Coronary artery (tissue), 2 donors: ENCODE data around the gene SORCS3.

ENCODE experiments used
- DNase-seq: peaks from one replicate; pipeline ENCODE4 v3.0.0-alpha.2; 2017; ENCODE audit warnings: low spot score
- H3K27ac ChIP-seq, 2 donors: fragments of 200-600 bp; sonication (generic); one replicate each; pipeline ENCODE4 v1.5.1; 2016 to 2019
- H3K4me3 ChIP-seq: fragments of 200-600 bp; sonication (generic); 2 replicates; pipeline ENCODE4 v1.5.1; 2016; ENCODE audit warnings: mild to moderate bottlenecking, moderate library complexity
- CTCF ChIP-seq: fragments of 200-600 bp; sonication (generic); IDR thresholded peaks from one replicate; pipeline ENCODE4 v1.5.1; 2019; ENCODE audit warnings: antibody characterized with exemption

SORCS3 gene

GRCh38 chr10:104638861-104639589 lies 2.1 kb upstream of the SORCS3 start:
- Histone ChIP-seq H3K4me3 (peak overlapping the region; percentile 38), H3K27ac (no peak overlapping the region)
- no peak for TF ChIP-seq CTCF
- DNase-seq, result no peak

DNA sequence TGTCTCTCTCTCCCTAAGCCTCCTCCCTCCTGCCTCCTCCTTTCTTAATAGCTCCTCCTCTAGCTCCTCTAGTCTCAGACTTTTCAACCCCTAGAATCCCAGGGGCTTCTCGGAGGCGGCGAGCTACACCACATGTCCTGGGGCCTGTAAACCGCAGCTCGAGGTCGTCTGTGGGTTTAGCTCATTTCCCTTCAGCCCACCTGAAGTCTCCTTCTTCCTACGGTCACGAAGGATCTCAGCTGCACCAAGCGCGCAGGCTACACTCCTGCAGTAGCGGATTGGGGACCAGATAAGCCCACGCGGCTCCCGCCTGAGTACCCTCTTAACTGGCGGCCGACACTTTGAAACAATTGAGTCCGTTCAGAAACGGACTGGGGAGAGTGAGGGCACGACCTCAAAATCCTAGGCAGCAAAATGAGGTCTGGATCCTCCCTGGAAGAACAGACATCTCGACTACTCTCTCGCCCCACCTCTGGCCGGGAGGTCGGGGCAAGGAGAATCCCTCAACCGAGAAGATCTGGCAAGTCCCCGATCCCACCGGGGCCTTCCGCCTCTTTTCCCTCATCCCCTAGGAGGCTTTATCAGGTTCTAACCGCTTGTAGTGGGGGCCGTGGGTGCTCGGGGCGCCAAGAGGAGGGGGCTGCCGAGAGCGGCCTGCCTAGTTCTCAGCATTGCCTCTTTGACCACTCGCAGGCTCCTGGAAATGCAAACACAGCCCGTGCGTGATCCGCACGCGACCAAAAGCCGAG lies 1.3 kb upstream of the SORCS3 start:
- H3K27ac ChIP-seq, result no peak overlapping the region
- H3K4me3 ChIP-seq, result peak overlapping the region; percentile 47
- no peak for TF ChIP-seq CTCF
- DNase-seq, result no peak

- Histone ChIP-seq H3K4me3 (peak overlapping the region; percentile 59), H3K27ac (no peak overlapping the region)
- DNase-seq, result no peak
- TF ChIP-seq CTCF, result no peak
Measured at GRCh38 chr10:104640339-104641186, 527 bp upstream of the SORCS3 start.

DNA sequence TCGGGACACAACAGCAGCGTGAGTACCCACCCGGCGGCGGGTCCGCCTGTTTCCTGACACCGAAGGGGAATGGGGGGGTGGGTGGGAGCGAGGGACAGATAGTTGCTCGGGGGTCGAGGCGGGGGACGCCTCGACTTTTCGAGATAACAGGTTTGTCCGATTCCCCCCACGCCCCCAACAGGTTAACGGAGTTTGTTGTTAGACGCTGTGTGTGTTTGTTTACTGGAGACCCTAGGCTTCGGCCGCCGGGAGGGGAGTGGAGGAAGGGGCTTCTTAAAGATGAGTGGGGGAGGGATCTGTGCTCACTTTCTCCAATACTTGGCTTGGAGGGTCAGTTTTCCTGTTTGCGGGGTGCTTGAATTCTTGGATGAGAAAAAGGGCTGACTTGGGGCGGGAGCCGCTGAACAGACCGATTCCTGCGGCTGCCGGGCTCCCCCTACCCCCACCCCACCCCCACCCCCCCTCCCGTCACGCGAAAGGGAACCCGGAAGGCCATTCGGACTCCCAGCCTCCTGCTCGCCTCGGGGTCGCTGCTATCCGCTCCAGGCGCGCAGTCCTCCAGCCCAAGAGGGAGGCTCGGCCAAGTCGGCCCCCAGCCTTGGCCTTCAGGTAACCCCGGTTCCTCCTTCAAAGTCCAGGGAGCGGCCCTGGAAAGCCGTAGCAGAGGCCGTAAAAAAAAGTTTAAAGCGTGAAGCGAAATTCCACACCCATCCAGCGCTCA lies 1.0 kb downstream of the SORCS3 start:
- DNase-seq, result no peak
- no peak for TF ChIP-seq CTCF
- peak overlapping the region; percentile 59 for H3K4me3 ChIP-seq
- H3K27ac ChIP-seq, result no peak overlapping the region

DNA sequence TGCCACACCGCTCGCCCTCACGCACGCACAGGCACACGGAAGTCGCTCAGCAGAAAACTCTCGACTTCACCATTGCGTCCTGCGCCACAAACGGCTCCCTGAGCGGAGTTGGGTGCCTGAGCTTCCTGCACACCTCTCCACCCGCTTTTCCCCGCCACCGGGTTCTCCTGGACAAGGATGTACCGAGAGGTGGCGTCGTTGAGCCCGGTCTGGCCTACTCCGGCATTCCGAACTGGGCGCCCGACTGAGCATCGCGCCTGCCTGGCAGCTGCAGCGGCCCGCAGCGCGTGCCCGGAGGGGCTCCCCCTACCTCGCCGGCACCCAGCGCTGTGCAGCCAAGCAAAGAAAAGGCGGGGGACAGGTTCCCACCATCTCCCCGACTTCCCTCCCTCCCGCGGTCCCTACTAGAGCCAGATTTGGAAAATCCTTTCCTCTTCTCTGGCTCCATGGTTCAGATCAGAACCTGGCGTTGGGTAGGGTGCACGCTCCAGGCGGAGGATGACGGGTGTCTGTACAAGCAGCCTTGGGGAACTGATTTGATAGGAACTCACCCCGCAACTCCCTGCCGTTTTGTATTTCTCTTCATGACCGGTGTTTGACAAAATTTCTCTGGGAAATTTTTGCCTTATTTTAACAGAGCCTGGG lies 1.7 kb downstream of the SORCS3 start:
- no peak for DNase-seq
- H3K4me3 ChIP-seq, result peak overlapping the region; percentile 59
- no peak overlapping the region for H3K27ac ChIP-seq
- no peak for TF ChIP-seq CTCF

DNA sequence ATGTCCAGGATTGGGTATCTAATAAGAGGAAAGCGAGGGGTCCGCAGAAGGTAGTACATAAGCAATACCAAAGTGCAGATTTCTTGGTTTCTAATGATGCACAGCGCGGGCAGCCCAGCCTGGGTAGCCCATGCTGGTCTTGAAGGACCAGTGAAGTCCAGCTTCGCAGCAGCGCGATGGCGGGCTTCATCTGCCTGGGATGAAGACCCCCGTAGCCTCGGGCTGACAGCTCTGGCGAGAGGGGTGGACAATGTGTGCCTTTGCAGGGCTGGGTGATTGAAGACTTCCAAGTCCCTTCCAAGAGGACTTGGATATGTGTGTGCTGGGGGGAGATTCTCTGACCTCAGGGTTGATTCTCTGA lies 2.2 kb downstream of the SORCS3 start:
- DNase-seq, result no peak
- H3K4me3 ChIP-seq, result no peak overlapping the region

More for the DNA sequence above, 2.2 kb downstream of the SORCS3 start:
- no peak overlapping the region for H3K27ac ChIP-seq
- no peak for TF ChIP-seq CTCF
